OCI-LY1 (cell line): ENCODE results near the gene CAPN2.

Experiments used
- CTCF ChIP-seq: fragments of 200-600 bp; sonication (generic), shearing (Covaris generic); IDR thresholded peaks from 2 replicates; pipeline ENCODE4 v1.5.1; 2017; ENCODE audit warnings: mild to moderate bottlenecking, antibody characterized with exemption, low read length, moderate library complexity, mixed read lengths
- EZH2 ChIP-seq: fragments of 200-600 bp; sonication (generic), shearing (Covaris generic); IDR thresholded peaks from 2 replicates; pipeline ENCODE4 v1.8.0; 2017; ENCODE audit warnings: borderline replicate concordance, mixed run types, mild to moderate bottlenecking, antibody characterized with exemption, low read length, moderate library complexity, mixed read lengths

GRCh38 chr1:223729906-223730305 is 17.6 kb downstream of the CAPN2 start:
- TF ChIP-seq CTCF = no peak
- TF ChIP-seq EZH2 = no peak
